Thyroid gland (tissue), 4 donors: ENCODE data around the gene CAPRIN2.

Source experiments
- CTCF ChIP-seq, 6 experiments: fragments of 200-600 bp in 3 of 6; fragments of 450-650 bp in 3 of 6; sonication (generic) in 3 of 6; IDR thresholded peaks; one replicate each; pipeline ENCODE4 v1.5.1; 2016 to 2019; ENCODE audit warnings: antibody characterized with exemption in 6 of 6, mild to moderate bottlenecking in 2 of 6, inconsistent platforms in 1 of 6, moderate library complexity in 1 of 6
- POLR2A ChIP-seq, 2 donors: fragments of 450-650 bp; IDR thresholded peaks; one replicate each; pipeline ENCODE4 v1.6.1; 2017; ENCODE audit warnings: antibody characterized with exemption in 2 of 2, mild to moderate bottlenecking in 2 of 2, moderate library complexity in 1 of 2

GRCh38 chr12:30696486-30696885, 58.3 kb downstream of the CAPRIN2 start:
- no peak for TF ChIP-seq CTCF (IDR thresholded peaks at IDR 0.05)
- no peak for TF ChIP-seq POLR2A (IDR thresholded peaks at IDR 0.05)
